Neural crest cell (in vitro differentiated cells): Measurements from ENCODE around the gene ENDOG. TPM values are rescaled to one million over a fixed set of nuclear protein-coding genes. Genes with fewer than 3 reads are reported as not detected.

ENCODE experiments used
- DNase-seq: peaks from one replicate; pipeline ENCODE4 v3.0.0; 2021; ENCODE audit warnings: low read depth, mixed read lengths, low spot score
- H3K27ac Mint-ChIP-seq: one replicate; pipeline ENCODE4 v1.8.0; 2021; ENCODE audit warnings: mild to moderate bottlenecking, mixed read lengths; ENCODE audit not compliant: unreplicated experiment
- H3K27me3 Mint-ChIP-seq: 2 replicates; pipeline ENCODE4 v1.8.0; 2021; ENCODE audit warnings: low read depth, mild to moderate bottlenecking, mixed read lengths
- H3K36me3 Mint-ChIP-seq: 2 replicates; pipeline ENCODE4 v1.8.0; 2021; ENCODE audit warnings: low read depth, mild to moderate bottlenecking, mixed read lengths
- H3K4me1 Mint-ChIP-seq: 2 replicates; pipeline ENCODE4 v1.8.0; 2021; ENCODE audit warnings: mixed read lengths
- H3K4me3 Mint-ChIP-seq: one replicate; pipeline ENCODE4 v1.8.0; 2021; ENCODE audit warnings: mild to moderate bottlenecking, mixed read lengths
- H3K9me3 Mint-ChIP-seq: 2 replicates; pipeline ENCODE4 v1.8.0; 2021; ENCODE audit warnings: mixed read lengths
- CTCF ChIP-seq: fragments of 200-600 bp; sonication (generic); conservative IDR thresholded peaks from 2 replicates; pipeline ENCODE4 v1.5.0; 2021; ENCODE audit warnings: antibody characterized with exemption, mild to moderate bottlenecking
- total RNA-seq: library from RNA; stranded (reverse); gene quantifications from 2 replicates; pipeline ENCODE4 v1.2.1, GENCODE V29; 2021

The ENDOG gene
- total RNA-seq, 1 donor from 2014 or later, result 21.9 TPM

- Mint-ChIP-seq H3K4me3 (peak within 1 kb of the TSS; percentile 94), H3K36me3 (no peaks in the 10 kb centered on the region), H3K9me3 (no peaks in the 10 kb centered on the region), H3K27me3 (no peaks in the 10 kb centered on the region), H3K4me1 (peaks cover 15% of the 10 kb centered on the region), H3K27ac (peak within 1 kb of the TSS; percentile 96)
- no peak for TF ChIP-seq CTCF
- DNase-seq, result peak; percentile 85
Observed at GRCh38 chr9:128786681-128787601, 31.4 kb upstream of the ENDOG start, which contains the start of gene TBC1D13. TSS of gene TBC1D13 (plus strand) at chr9:128787253. CDS start at chr9:128787354, 101 bp downstream.

GRCh38 chr9:128787659-128788058 is 30.6 kb upstream of the ENDOG start:
- peak overlapping the region; percentile 94 for H3K4me3 Mint-ChIP-seq
- H3K9me3 Mint-ChIP-seq, result no peaks in the 10 kb centered on the region
- peaks cover 15% of the 10 kb centered on the region for H3K4me1 Mint-ChIP-seq
- H3K27ac Mint-ChIP-seq, result peak overlapping the region; percentile 96
- H3K27me3 Mint-ChIP-seq, result no peaks in the 10 kb centered on the region
- no peak for DNase-seq
- TF ChIP-seq CTCF, result no peak
- H3K36me3 Mint-ChIP-seq, result peaks cover under 1% of the 10 kb centered on the region

GRCh38 chr9:128788445-128788844 is 29.9 kb upstream of the ENDOG start:
- no peak overlapping the region for H3K27ac Mint-ChIP-seq

GRCh38 chr9:128790536-128790935 is 27.8 kb upstream of the ENDOG start:
- H3K27me3 Mint-ChIP-seq, result no peaks in the 10 kb centered on the region
- DNase-seq, result no peak
- no peak for TF ChIP-seq CTCF
- H3K27ac Mint-ChIP-seq, result no peak overlapping the region
- H3K4me3 Mint-ChIP-seq, result peak overlapping the region; percentile 9
- peaks cover 4% of the 10 kb centered on the region for H3K36me3 Mint-ChIP-seq
- H3K9me3 Mint-ChIP-seq, result no peaks in the 10 kb centered on the region
- H3K4me1 Mint-ChIP-seq, result peaks cover 15% of the 10 kb centered on the region

More at GRCh38 chr9:128788445-128788844, 29.9 kb upstream of the ENDOG start:
- no peak for DNase-seq
- H3K36me3 Mint-ChIP-seq, result peaks cover 4% of the 10 kb centered on the region
- no peaks in the 10 kb centered on the region for H3K27me3 Mint-ChIP-seq
- H3K9me3 Mint-ChIP-seq, result no peaks in the 10 kb centered on the region
- H3K4me1 Mint-ChIP-seq, result peaks cover 15% of the 10 kb centered on the region
- no peak for TF ChIP-seq CTCF
- peak overlapping the region; percentile 94 for H3K4me3 Mint-ChIP-seq

- DNase-seq, result no peak
- Mint-ChIP-seq H3K4me1 (peaks cover 11% of the 10 kb centered on the region), H3K27me3 (no peaks in the 10 kb centered on the region), H3K4me3 (no peak overlapping the region), H3K27ac (no peak overlapping the region), H3K9me3 (no peaks in the 10 kb centered on the region), H3K36me3 (peaks cover 4% of the 10 kb centered on the region)
- TF ChIP-seq CTCF, result no peak
Observed at GRCh38 chr9:128792134-128792533, 26.2 kb upstream of the ENDOG start.
